Measurements from ENCODE around the gene C1S. TPM values are rescaled to one million over a fixed set of nuclear protein-coding genes. Genes with fewer than 3 reads are reported as not detected.
A peak's percentile ranks its signal among the peaks of the same experiment; 100 is the strongest.
"Not testable (repeated sequence)": the region's sequence is repeated elsewhere in the genome, so short reads cannot be mapped to it uniquely, and the experiment has no call there.

The C1S gene
- total RNA-seq, 4 donors from 2014 or later, result 58.1 to 90.8 (median 85.9) TPM

DNA sequence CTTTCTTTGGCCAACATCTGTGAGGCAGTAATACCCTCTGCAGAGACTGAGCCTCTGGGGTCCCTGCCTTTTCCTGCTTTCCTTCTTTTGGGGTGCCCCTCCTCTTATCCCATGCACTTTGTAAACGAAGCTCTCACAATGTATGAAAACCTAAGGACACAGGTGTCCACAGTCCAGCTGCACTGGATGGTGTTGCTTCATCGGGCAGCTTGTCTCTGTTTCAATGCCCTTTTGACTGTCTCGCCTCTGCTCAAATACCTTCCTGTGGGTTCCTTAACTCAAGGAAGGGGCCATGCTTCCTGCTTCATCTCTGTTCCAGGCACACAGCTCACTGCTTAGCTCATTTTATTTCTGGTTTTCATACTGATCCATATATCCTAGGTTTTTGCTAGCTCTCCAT, 42.1 kb downstream of the C1S start:
- no peak overlapping the region for H3K4me3 ChIP-seq
- H3K4me1 ChIP-seq, result peaks cover 0 to 5% of the 10 kb centered on the region in 2 donors
- intact Hi-C loops (cut with DNase I; ENCODE audit: low total_unique reads) (no loop called here), in situ Hi-C loops (cut with MboI; ENCODE audit: low sequenced_read_pairs in 4 of 4) (loop anchor here in 2 of 4 donors (25.0 kb wide), 2 partner anchors 165 to 190 kb away; partner anchors contain the start of genes ATN1 (in 1 of the 2), C12orf57 (in 1 of the 2), ENO2 (in 1 of the 2) and LRRC23 (in 1 of the 2))
- H3K9me3 ChIP-seq, result peaks cover 0 to 9% (median 2%) of the 10 kb centered on the region in 3 donors
- peaks cover 0 to 34% of the 10 kb centered on the region in 2 donors for H3K36me3 ChIP-seq
- TF ChIP-seq POLR2A (IDR thresholded peaks at IDR 0.05), result no peak
- TF ChIP-seq, protein P1, sequence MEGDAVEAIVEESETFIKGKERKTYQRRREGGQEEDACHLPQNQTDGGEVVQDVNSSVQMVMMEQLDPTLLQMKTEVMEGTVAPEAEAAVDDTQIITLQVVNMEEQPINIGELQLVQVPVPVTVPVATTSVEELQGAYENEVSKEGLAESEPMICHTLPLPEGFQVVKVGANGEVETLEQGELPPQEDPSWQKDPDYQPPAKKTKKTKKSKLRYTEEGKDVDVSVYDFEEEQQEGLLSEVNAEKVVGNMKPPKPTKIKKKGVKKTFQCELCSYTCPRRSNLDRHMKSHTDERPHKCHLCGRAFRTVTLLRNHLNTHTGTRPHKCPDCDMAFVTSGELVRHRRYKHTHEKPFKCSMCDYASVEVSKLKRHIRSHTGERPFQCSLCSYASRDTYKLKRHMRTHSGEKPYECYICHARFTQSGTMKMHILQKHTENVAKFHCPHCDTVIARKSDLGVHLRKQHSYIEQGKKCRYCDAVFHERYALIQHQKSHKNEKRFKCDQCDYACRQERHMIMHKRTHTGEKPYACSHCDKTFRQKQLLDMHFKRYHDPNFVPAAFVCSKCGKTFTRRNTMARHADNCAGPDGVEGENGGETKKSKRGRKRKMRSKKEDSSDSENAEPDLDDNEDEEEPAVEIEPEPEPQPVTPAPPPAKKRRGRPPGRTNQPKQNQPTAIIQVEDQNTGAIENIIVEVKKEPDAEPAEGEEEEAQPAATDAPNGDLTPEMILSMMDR (IDR thresholded peaks at IDR 0.05 in 4 of 5, conservative IDR thresholded peaks at IDR 0.05 in 1 of 5), result no peak
- H3K27me3 ChIP-seq, result no peaks in the 10 kb centered on the region
- DNase-seq, result no peak
- ATAC-seq, result no peak
- no peak overlapping the region for H3K27ac ChIP-seq

DNA sequence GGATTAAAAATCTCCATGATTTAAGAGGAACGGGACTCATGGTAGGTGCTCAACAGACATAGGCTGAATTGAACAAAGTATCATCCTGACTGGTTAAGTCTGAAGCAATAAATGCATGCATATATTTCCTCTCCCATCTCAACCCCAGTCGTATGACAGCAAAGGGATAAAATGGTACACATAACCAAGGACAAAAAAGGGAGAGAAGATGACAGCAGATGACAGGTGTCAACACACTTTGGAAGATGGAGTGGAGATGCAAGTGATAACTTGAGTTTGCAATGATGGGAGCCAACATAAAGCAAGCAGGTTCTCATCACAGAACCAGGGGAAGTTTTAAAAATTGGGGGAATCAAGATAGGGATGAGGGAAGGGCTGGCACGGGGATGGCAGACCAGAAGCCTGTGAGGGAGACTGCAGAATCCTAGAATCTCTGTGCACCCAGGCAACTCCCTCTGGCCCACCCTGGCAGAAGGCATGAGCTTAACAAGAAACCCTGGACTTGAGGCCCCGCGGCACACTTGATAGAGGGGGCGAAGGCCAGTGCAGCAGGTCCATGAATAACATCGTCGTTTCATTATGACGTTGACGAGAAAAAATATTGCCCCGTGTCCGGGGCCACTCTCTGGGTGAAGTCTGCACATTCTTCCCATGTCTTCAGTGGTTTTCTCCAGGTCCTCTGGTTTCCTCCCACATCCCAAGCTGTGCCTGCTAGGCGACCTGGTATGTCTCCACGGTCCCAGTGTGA, 43.5 kb downstream of the C1S start:
- TF ChIP-seq, protein P1 (IDR thresholded peaks at IDR 0.05 in 4 of 5, conservative IDR thresholded peaks at IDR 0.05 in 1 of 5), result no peak
- TF ChIP-seq POLR2A (IDR thresholded peaks at IDR 0.05), result no peak
- DNase-seq (no peak), ATAC-seq (no peak)
- H3K27me3 ChIP-seq, result no peaks in the 10 kb centered on the region
- H3K4me1 ChIP-seq, result peaks cover 6 to 9% of the 10 kb centered on the region in 2 donors
- no peak overlapping the region for H3K4me3 ChIP-seq
- intact Hi-C loops (cut with DNase I; ENCODE audit: low total_unique reads) (no loop called here), in situ Hi-C loops (cut with MboI; ENCODE audit: low sequenced_read_pairs in 4 of 4) (loop anchor here in 2 of 4 donors (25.0 kb wide), 2 partner anchors 167 to 192 kb away; partner anchors contain the start of genes ATN1 (in 1 of the 2), C12orf57 (in 1 of the 2), ENO2 (in 1 of the 2) and LRRC23 (in 1 of the 2))
- H3K9me3 ChIP-seq, result peaks cover 0 to 9% (median 2%) of the 10 kb centered on the region in 3 donors
- H3K36me3 ChIP-seq, result peaks cover 0 to 30% of the 10 kb centered on the region in 2 donors
- no peak overlapping the region for H3K27ac ChIP-seq

DNA sequence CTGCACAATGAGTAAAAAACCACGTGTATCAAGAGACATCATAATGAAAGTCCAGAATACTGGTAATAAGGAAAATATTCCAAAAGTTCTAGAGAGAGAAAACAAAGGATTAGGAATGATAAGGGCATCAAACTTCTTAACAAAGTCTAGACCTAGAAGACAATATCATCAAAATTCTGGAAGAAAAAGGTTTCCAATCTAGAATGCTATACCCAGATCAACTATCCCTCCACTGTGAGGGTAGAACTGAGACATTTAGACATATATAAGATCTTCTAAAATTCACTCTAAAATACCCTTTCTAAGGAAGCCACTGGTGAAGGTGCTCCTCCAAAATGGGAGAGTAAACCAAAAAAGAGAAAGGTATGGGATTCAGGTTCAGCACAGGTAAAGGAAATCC, 45.6 kb downstream of the C1S start:
- ATAC-seq, result no peak
- TF ChIP-seq, protein P1 (IDR thresholded peaks at IDR 0.05 in 4 of 5, conservative IDR thresholded peaks at IDR 0.05 in 1 of 5), result no peak
- no peak for TF ChIP-seq POLR2A (IDR thresholded peaks at IDR 0.05)
- no peak overlapping the region for H3K27ac ChIP-seq
- no peaks in the 10 kb centered on the region for H3K27me3 ChIP-seq
- peaks cover 0 to 22% of the 10 kb centered on the region in 2 donors for H3K36me3 ChIP-seq
- H3K9me3 ChIP-seq, result peaks cover 0 to 9% (median 2%) of the 10 kb centered on the region in 3 donors
- in situ Hi-C loops (cut with MboI; ENCODE audit: low sequenced_read_pairs in 4 of 4) (loop anchor here in 3 of 4 donors (5.0 to 25.0 kb wide), 3 partner anchors 44 to 194 kb away; partner anchors contain the start of genes ATN1 (in 1 of the 3), C12orf57 (in 1 of the 3), C1S (in 1 of the 3) and ENO2 (in 1 of the 3)), intact Hi-C loops (cut with DNase I; ENCODE audit: low total_unique reads) (loop anchor here (5.0 kb wide), 1 partner anchor 144 kb away; no protein-coding TSS in a partner anchor)
- no peak for DNase-seq
- H3K4me3 ChIP-seq, result no peak overlapping the region
- peaks cover 13 to 14% of the 10 kb centered on the region in 2 donors for H3K4me1 ChIP-seq

DNA sequence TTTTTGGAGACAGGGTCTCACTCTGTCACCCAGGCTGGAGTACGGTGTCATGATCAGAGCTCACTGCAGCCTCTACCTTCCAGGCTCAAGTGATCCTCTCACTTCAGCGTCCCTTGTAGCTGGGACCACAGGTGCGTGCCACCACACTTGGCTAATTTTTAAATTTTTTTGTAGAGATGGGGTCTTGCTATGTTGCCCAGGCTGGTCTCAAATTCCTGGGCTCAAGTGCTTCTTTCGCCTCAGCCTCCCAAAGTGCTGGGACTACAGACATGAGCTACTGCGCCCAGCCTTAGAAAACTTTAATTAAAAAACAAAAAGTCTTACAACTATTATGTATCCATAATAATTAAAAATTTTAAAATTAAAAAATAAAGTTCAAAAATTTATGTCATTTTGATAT, 46.7 kb downstream of the C1S start:
- peak overlapping the region; percentile 88 to 92 (median 89) for H3K27ac ChIP-seq
- intact Hi-C loops (cut with DNase I; ENCODE audit: low total_unique reads), result loop anchor here (5.0 kb wide), 1 partner anchor 145 kb away; no protein-coding TSS in a partner anchor
- in situ Hi-C loops (cut with MboI; ENCODE audit: low sequenced_read_pairs in 4 of 4), result loop anchor here in 3 of 4 donors (5.0 to 25.0 kb wide), 3 partner anchors 45 to 195 kb away; partner anchors contain the start of genes ATN1 (in 1 of the 3), C12orf57 (in 1 of the 3), C1S (in 1 of the 3) and ENO2 (in 1 of the 3)
- not testable (repeated sequence) for H3K27me3 ChIP-seq, ATAC-seq, H3K9me3 ChIP-seq, DNase-seq, H3K4me3 ChIP-seq
- H3K36me3 ChIP-seq, result peaks cover 0 to 22% of the 10 kb centered on the region in 2 donors
- H3K4me1 ChIP-seq, result peaks cover 13 to 14% of the 10 kb centered on the region in 2 donors

Data from gastrocnemius medialis (tissue), 4 donors.